Mesothelial cell of epicardium (in vitro differentiated cells): Measurements from ENCODE around the gene GSE1. TPM values are rescaled to one million over a fixed set of nuclear protein-coding genes. Genes with fewer than 3 reads are reported as not detected.

Experiments
- DNase-seq, 2 experiments: peaks; one replicate each; pipeline ENCODE4 v3.0.0; 2021; ENCODE audit warnings: low spot score in 2 of 2; ENCODE audit not compliant: unreplicated experiment in 2 of 2
- H3K27ac Mint-ChIP-seq: 2 replicates; pipeline ENCODE4 v1.8.0; 2021; ENCODE audit warnings: mixed read lengths
- H3K27me3 Mint-ChIP-seq: 2 replicates; pipeline ENCODE4 v1.8.0; 2021; ENCODE audit warnings: low read depth, mixed read lengths
- H3K36me3 Mint-ChIP-seq: 2 replicates; pipeline ENCODE4 v1.8.0; 2021; ENCODE audit warnings: mixed read lengths
- H3K4me1 Mint-ChIP-seq: 2 replicates; pipeline ENCODE4 v1.8.0; 2021; ENCODE audit warnings: mixed read lengths
- H3K4me3 Mint-ChIP-seq: 2 replicates; pipeline ENCODE4 v1.8.0; 2021; ENCODE audit warnings: mild to moderate bottlenecking, moderate library complexity, mixed read lengths
- H3K9me3 Mint-ChIP-seq: 2 replicates; pipeline ENCODE4 v1.8.0; 2021; ENCODE audit warnings: mixed read lengths
- CTCF ChIP-seq: fragments of 200-600 bp; sonication (generic); IDR thresholded peaks from one replicate; pipeline ENCODE4 v1.5.0; 2021; ENCODE audit warnings: antibody characterized with exemption; ENCODE audit not compliant: unreplicated experiment
- total RNA-seq: library from RNA; stranded (reverse); gene quantifications from 3 replicates; pipeline ENCODE4 v1.2.1, GENCODE V29; 2021

GSE1 gene
- total RNA-seq, 1 donor from 2014 or later = 218 TPM

GRCh38 chr16:85582229-85582991 is 30.7 kb upstream of the GSE1 start:
- peaks cover 70% of the 10 kb centered on the region for H3K4me1 Mint-ChIP-seq
- H3K27me3 Mint-ChIP-seq = no peaks in the 10 kb centered on the region
- no peak for DNase-seq
- H3K4me3 Mint-ChIP-seq = no peak overlapping the region
- H3K36me3 Mint-ChIP-seq = peaks cover 2% of the 10 kb centered on the region
- H3K27ac Mint-ChIP-seq = peak overlapping the region; percentile 73
- TF ChIP-seq CTCF = no peak
- H3K9me3 Mint-ChIP-seq = no peaks in the 10 kb centered on the region

GRCh38 chr16:85583491-85584181 is 29.5 kb upstream of the GSE1 start:
- H3K4me1 Mint-ChIP-seq = peaks cover 73% of the 10 kb centered on the region

GRCh38 chr16:85584267-85584666 is 28.9 kb upstream of the GSE1 start:
- Mint-ChIP-seq H3K36me3 (peaks cover 2% of the 10 kb centered on the region), H3K9me3 (no peaks in the 10 kb centered on the region), H3K27me3 (no peaks in the 10 kb centered on the region), H3K27ac (peak overlapping the region; percentile 78), H3K4me3 (no peak overlapping the region), H3K4me1 (peaks cover 67% of the 10 kb centered on the region)
- TF ChIP-seq CTCF = no peak
- no peak for DNase-seq

More at GRCh38 chr16:85583491-85584181, 29.5 kb upstream of the GSE1 start:
- H3K4me3 Mint-ChIP-seq = peak overlapping the region; percentile 8
- H3K27ac Mint-ChIP-seq = peak overlapping the region; percentile 78
- DNase-seq = no peak
- no peaks in the 10 kb centered on the region for H3K27me3 Mint-ChIP-seq
- H3K36me3 Mint-ChIP-seq = peaks cover 2% of the 10 kb centered on the region
- TF ChIP-seq CTCF = no peak
- no peaks in the 10 kb centered on the region for H3K9me3 Mint-ChIP-seq

GRCh38 chr16:85584819-85585282 is 28.3 kb upstream of the GSE1 start:
- no peak for TF ChIP-seq CTCF
- Mint-ChIP-seq H3K27me3 (no peaks in the 10 kb centered on the region), H3K36me3 (peaks cover under 1% of the 10 kb centered on the region), H3K9me3 (no peaks in the 10 kb centered on the region), H3K4me3 (no peak overlapping the region), H3K27ac (no peak overlapping the region), H3K4me1 (peaks cover 62% of the 10 kb centered on the region)
- DNase-seq = no peak

GRCh38 chr16:85585711-85586110 is 27.4 kb upstream of the GSE1 start:
- no peaks in the 10 kb centered on the region for H3K9me3 Mint-ChIP-seq
- no peak for TF ChIP-seq CTCF
- no peaks in the 10 kb centered on the region for H3K27me3 Mint-ChIP-seq
- no peaks in the 10 kb centered on the region for H3K36me3 Mint-ChIP-seq
- H3K4me3 Mint-ChIP-seq = no peak overlapping the region
- H3K4me1 Mint-ChIP-seq = peaks cover 59% of the 10 kb centered on the region
- DNase-seq = no peak
- no peak overlapping the region for H3K27ac Mint-ChIP-seq
